Measurements from ENCODE around the gene TMEM108. TPM values are rescaled to one million over a fixed set of nuclear protein-coding genes. Genes with fewer than 3 reads are reported as not detected.

Gene TMEM108
- total RNA-seq, 1 experiment from 2014 or later = not detected

- no peaks in the 10 kb centered on the region for H3K36me3 ChIP-seq
- DNase-seq (ENCODE audit: low read depth in 1 of 2, low spot score in 2 of 2) = no peak
- no peak overlapping the region for H3K4me3 ChIP-seq
- no peaks in the 10 kb centered on the region for H3K27me3 ChIP-seq (replicated peaks)
- H3K27ac ChIP-seq = no peak overlapping the region
- H3K9me3 ChIP-seq (replicated peaks) = no peaks in the 10 kb centered on the region
- no peaks in the 10 kb centered on the region for H3K4me1 ChIP-seq (replicated peaks)
These were observed 171.8 kb downstream of the TMEM108 start for GRCh38 chr3:133209871-133210550.

DNA sequence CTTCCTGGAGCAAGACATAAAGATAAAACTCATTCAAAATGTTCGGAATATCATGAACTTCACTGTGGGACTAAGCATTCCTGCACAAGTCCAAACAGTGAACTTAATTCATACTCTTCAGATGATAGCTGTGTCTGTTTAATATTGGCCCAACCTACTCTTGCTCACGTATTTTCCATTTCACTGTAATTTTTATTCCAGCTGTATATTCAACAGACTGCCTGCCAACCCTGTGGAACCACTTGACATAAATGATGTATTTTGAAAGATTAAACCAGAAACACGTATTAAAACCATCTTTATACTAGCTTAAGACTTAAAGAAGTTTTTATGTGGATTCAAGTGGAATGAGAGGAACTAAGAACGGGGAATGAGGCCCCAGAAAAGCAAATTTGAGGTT is 172.5 kb downstream of the TMEM108 start:
- no peak for DNase-seq (ENCODE audit: low read depth in 1 of 2, low spot score in 2 of 2)
- H3K4me3 ChIP-seq = no peak overlapping the region
- H3K4me1 ChIP-seq (replicated peaks) = no peaks in the 10 kb centered on the region
- H3K27ac ChIP-seq = no peak overlapping the region
- no peaks in the 10 kb centered on the region for H3K9me3 ChIP-seq (replicated peaks)
- H3K27me3 ChIP-seq (replicated peaks) = no peaks in the 10 kb centered on the region
- H3K36me3 ChIP-seq = no peaks in the 10 kb centered on the region

- no peaks in the 10 kb centered on the region for H3K36me3 ChIP-seq
- H3K27me3 ChIP-seq (replicated peaks) = no peaks in the 10 kb centered on the region
- H3K9me3 ChIP-seq (replicated peaks) = no peaks in the 10 kb centered on the region
- no peaks in the 10 kb centered on the region for H3K4me1 ChIP-seq (replicated peaks)
- no peak overlapping the region for H3K27ac ChIP-seq
- no peak overlapping the region for H3K4me3 ChIP-seq
- no peak for DNase-seq (ENCODE audit: low read depth in 1 of 2, low spot score in 2 of 2)
These were observed 173.3 kb downstream of the TMEM108 start for GRCh38 chr3:133211449-133211848.

DNA sequence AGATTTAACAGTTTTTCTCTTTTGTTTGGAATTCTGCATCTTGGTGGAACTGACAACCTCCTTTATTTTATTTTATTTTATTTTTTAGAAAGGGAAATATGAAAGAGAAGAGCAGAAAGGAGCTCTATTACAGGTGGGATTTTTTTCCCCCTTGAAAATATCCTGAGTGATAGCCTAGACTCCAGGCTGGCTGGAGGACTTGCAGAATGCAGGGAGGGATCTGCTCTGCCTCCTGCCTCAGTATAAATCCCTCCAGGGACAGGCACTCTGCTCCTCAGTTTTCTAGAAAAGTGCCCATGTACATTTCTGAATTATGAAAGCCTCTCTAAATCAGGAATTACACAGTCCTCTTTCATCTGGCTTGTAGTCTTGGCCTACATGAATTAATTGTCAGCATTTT is 173.7 kb downstream of the TMEM108 start:
- no peaks in the 10 kb centered on the region for H3K4me1 ChIP-seq (replicated peaks)
- H3K36me3 ChIP-seq = no peaks in the 10 kb centered on the region
- no peaks in the 10 kb centered on the region for H3K9me3 ChIP-seq (replicated peaks)
- H3K27ac ChIP-seq = no peak overlapping the region
- DNase-seq (ENCODE audit: low read depth in 1 of 2, low spot score in 2 of 2) = no peak
- H3K4me3 ChIP-seq = no peak overlapping the region
- H3K27me3 ChIP-seq (replicated peaks) = no peaks in the 10 kb centered on the region

- H3K36me3 ChIP-seq = no peaks in the 10 kb centered on the region
- H3K4me3 ChIP-seq = no peak overlapping the region
- no peaks in the 10 kb centered on the region for H3K4me1 ChIP-seq (replicated peaks)
- DNase-seq (ENCODE audit: low read depth in 1 of 2, low spot score in 2 of 2) = no peak
- no peaks in the 10 kb centered on the region for H3K9me3 ChIP-seq (replicated peaks)
- H3K27me3 ChIP-seq (replicated peaks) = no peaks in the 10 kb centered on the region
- H3K27ac ChIP-seq = no peak overlapping the region
These were observed 175.7 kb downstream of the TMEM108 start for GRCh38 chr3:133213937-133214336.

- DNase-seq (ENCODE audit: low read depth in 1 of 2, low spot score in 2 of 2) = no peak
- Histone ChIP-seq H3K27me3 (replicated peaks) (no peaks in the 10 kb centered on the region), H3K27ac (no peak overlapping the region), H3K4me3 (no peak overlapping the region), H3K36me3 (no peaks in the 10 kb centered on the region), H3K9me3 (replicated peaks) (no peaks in the 10 kb centered on the region), H3K4me1 (replicated peaks) (no peaks in the 10 kb centered on the region)
These were observed 189.6 kb downstream of the TMEM108 start for GRCh38 chr3:133227813-133228212.

DNA sequence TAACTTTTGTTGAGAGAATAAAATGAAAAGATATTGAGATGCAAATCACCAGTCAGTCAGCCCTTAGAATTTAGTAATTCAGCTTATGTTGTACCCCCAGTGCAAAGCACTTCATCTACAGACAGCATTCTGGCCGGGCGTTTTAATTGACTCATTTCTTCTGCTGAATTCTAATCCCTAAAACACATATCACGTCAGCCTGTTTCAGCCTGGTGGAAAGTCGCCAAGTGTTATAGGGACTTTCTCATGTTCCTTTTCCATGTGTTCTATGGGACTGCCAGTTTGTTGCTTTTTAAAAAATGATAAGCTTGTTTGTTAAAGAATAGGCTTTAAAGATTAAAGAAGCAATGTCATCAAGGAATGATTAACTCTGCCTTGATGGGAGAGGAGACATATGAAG is 192.0 kb downstream of the TMEM108 start:
- H3K27ac ChIP-seq = no peak overlapping the region
- no peak for DNase-seq (ENCODE audit: low read depth in 1 of 2, low spot score in 2 of 2)
- no peaks in the 10 kb centered on the region for H3K9me3 ChIP-seq (replicated peaks)
- no peaks in the 10 kb centered on the region for H3K27me3 ChIP-seq (replicated peaks)
- H3K4me1 ChIP-seq (replicated peaks) = no peaks in the 10 kb centered on the region
- H3K4me3 ChIP-seq = no peak overlapping the region
- no peaks in the 10 kb centered on the region for H3K36me3 ChIP-seq

DNA sequence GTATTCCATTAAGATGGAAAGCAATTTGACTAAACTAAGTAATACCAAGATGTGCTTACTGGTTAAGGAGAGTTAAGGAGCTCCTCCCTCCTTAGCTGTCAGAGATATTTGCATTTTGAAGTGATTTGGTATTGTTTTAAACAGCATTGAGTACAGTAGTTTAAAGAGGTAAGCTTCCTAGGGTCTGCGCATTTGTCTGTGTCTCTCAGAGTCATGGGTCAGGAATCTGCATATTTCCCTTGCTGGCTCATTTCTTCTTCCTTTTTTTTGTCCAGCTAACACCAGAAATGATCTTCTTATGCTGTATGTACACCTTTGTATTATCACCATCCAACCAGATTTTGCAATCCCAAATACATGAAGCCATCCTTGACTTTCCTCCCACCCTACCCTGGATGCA is 198.7 kb downstream of the TMEM108 start:
- Histone ChIP-seq H3K27ac (no peak overlapping the region), H3K36me3 (no peaks in the 10 kb centered on the region), H3K9me3 (replicated peaks) (no peaks in the 10 kb centered on the region), H3K4me1 (replicated peaks) (no peaks in the 10 kb centered on the region), H3K4me3 (no peak overlapping the region), H3K27me3 (replicated peaks) (peaks cover 2% of the 10 kb centered on the region; the same call in 1 of the 2 replicates)
- DNase-seq (ENCODE audit: low read depth in 1 of 2, low spot score in 2 of 2) = no peak

- Histone ChIP-seq H3K4me1 (replicated peaks) (no peaks in the 10 kb centered on the region), H3K9me3 (replicated peaks) (no peaks in the 10 kb centered on the region), H3K27ac (no peak overlapping the region), H3K27me3 (replicated peaks) (peaks cover 2% of the 10 kb centered on the region; the same call in 1 of the 2 replicates), H3K4me3 (no peak overlapping the region), H3K36me3 (no peaks in the 10 kb centered on the region)
- DNase-seq (ENCODE audit: low read depth in 1 of 2, low spot score in 2 of 2) = no peak
These were observed 199.2 kb downstream of the TMEM108 start for GRCh38 chr3:133237380-133237779.

GRCh38 chr3:133238015-133238414 is 199.8 kb downstream of the TMEM108 start:
- Histone ChIP-seq H3K36me3 (no peaks in the 10 kb centered on the region), H3K27me3 (replicated peaks) (peaks cover 2% of the 10 kb centered on the region; the same call in 1 of the 2 replicates), H3K27ac (no peak overlapping the region), H3K4me1 (replicated peaks) (no peaks in the 10 kb centered on the region), H3K4me3 (no peak overlapping the region), H3K9me3 (replicated peaks) (no peaks in the 10 kb centered on the region)
- DNase-seq (ENCODE audit: low read depth in 1 of 2, low spot score in 2 of 2) = no peak

GRCh38 chr3:133246119-133246518 is 207.9 kb downstream of the TMEM108 start:
- H3K36me3 ChIP-seq = no peaks in the 10 kb centered on the region
- H3K27me3 ChIP-seq (replicated peaks) = no peaks in the 10 kb centered on the region
- H3K9me3 ChIP-seq (replicated peaks) = no peaks in the 10 kb centered on the region
- H3K4me3 ChIP-seq = no peak overlapping the region
- no peak overlapping the region for H3K27ac ChIP-seq
- DNase-seq (ENCODE audit: low read depth in 1 of 2, low spot score in 2 of 2) = no peak
- no peaks in the 10 kb centered on the region for H3K4me1 ChIP-seq (replicated peaks)

DNA sequence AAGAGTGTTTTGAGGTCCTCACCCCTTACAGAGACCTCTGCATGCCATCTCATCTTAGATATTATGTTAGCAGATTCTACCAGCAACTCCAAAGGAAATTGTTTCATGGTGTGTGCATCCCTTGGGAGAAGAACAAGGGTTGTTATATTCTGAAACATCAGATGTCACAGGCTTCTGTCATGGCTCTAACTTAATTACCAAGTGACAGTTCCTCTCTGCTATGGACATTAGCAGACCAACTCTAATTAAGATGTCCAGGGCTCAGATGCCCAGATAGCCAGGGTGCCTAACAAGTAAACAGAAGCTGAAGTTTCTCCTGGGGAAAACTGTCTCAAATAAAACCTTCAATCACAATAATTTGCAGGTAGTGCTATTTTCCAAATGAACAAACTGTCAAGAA is 208.6 kb downstream of the TMEM108 start:
- H3K4me3 ChIP-seq = no peak overlapping the region
- H3K27me3 ChIP-seq (replicated peaks) = no peaks in the 10 kb centered on the region
- H3K27ac ChIP-seq = no peak overlapping the region
- H3K9me3 ChIP-seq (replicated peaks) = no peaks in the 10 kb centered on the region
- no peaks in the 10 kb centered on the region for H3K4me1 ChIP-seq (replicated peaks)
- no peak for DNase-seq (ENCODE audit: low read depth in 1 of 2, low spot score in 2 of 2)
- H3K36me3 ChIP-seq = no peaks in the 10 kb centered on the region

- Histone ChIP-seq H3K27me3 (replicated peaks) (no peaks in the 10 kb centered on the region), H3K36me3 (no peaks in the 10 kb centered on the region), H3K27ac (no peak overlapping the region), H3K4me3 (no peak overlapping the region), H3K9me3 (replicated peaks) (no peaks in the 10 kb centered on the region), H3K4me1 (replicated peaks) (no peaks in the 10 kb centered on the region)
- no peak for DNase-seq (ENCODE audit: low read depth in 1 of 2, low spot score in 2 of 2)
These were observed 210.2 kb downstream of the TMEM108 start for GRCh38 chr3:133248389-133248788.

DNA sequence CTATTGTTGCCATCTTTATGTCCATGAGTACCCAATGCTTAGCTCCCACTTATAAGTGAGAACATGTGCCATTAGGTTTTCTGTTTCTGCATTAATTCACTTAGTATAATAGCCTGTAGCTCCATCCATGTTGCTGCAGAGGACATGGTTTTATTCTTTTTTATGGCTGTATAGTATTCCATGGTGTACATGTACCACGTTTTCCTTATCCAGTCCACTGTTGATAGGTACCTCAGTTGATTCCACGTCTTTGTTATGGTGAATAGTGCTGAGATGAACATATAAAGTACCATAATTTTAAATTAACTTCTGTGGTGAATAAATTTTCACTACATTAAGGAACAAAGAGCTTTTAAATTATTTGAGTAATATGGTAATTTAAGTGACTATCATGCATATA is 211.3 kb downstream of the TMEM108 start:
- Histone ChIP-seq H3K27ac (no peak overlapping the region), H3K4me1 (replicated peaks) (no peaks in the 10 kb centered on the region), H3K4me3 (no peak overlapping the region), H3K9me3 (replicated peaks) (no peaks in the 10 kb centered on the region), H3K36me3 (no peaks in the 10 kb centered on the region), H3K27me3 (replicated peaks) (no peaks in the 10 kb centered on the region)
- no peak for DNase-seq (ENCODE audit: low read depth in 1 of 2, low spot score in 2 of 2)

GRCh38 chr3:133254151-133254550 is 216.0 kb downstream of the TMEM108 start:
- no peak overlapping the region for H3K4me3 ChIP-seq
- H3K36me3 ChIP-seq = no peaks in the 10 kb centered on the region
- 0 out of 2 replicates have a peak, but pooled peaks cover 3% of the 10 kb centered on the region for H3K27me3 ChIP-seq (replicated peaks)
- no peak for DNase-seq (ENCODE audit: low read depth in 1 of 2, low spot score in 2 of 2)
- no peaks in the 10 kb centered on the region for H3K9me3 ChIP-seq (replicated peaks)
- no peak overlapping the region for H3K27ac ChIP-seq
- H3K4me1 ChIP-seq (replicated peaks) = no peaks in the 10 kb centered on the region
